ENCODE measurements around the gene GTPBP3. TPM values are rescaled to one million over a fixed set of nuclear protein-coding genes. Genes with fewer than 3 reads are reported as not detected.
"Not testable (repeated sequence)": the region's sequence is repeated elsewhere in the genome, so short reads cannot be mapped to it uniquely, and the experiment has no call there.

Gene GTPBP3
- total RNA-seq, 4 donors from 2014 or later: 15.9 to 59.4 (median 28.8) TPM

- Histone ChIP-seq H3K36me3 (peaks cover 0 to 36% (median 0%) of the 10 kb centered on the region in 3 donors), H3K4me1 (peaks cover 0 to 22% (median 7%) of the 10 kb centered on the region in 4 donors), H3K27ac (no peak overlapping the region), H3K4me3 (no peak overlapping the region), H3K9me3 (peaks cover 0 to 3% (median 0%) of the 10 kb centered on the region in 4 donors), H3K27me3 (no peaks in the 10 kb centered on the region)
- DNase-seq (ENCODE audit: low spot score in 2 of 2): no peak
- WGBS, 2 donors: 83 to 84% methylated on average over 36 to 40 of the region's 48 CpGs
- no peak for TF ChIP-seq EP300 (IDR thresholded peaks at IDR 0.05)
- no peak for TF ChIP-seq CTCF (IDR thresholded peaks at IDR 0.05)
- no peak for TF ChIP-seq POLR2A (IDR thresholded peaks at IDR 0.05)
These were observed 43.1 kb upstream of the GTPBP3 start for GRCh38 chr19:17294051-17294891.

GRCh38 chr19:17295551-17295950, 41.8 kb upstream of the GTPBP3 start:
- 97% methylated on average over 6 of the region's 6 CpGs for WGBS, 2 donors

GRCh38 chr19:17296273-17296672, 41.1 kb upstream of the GTPBP3 start:
- 61 to 64% methylated on average over 4 of the region's 4 CpGs for WGBS, 2 donors
- Histone ChIP-seq H3K36me3 (peaks cover 0 to 49% (median 0%) of the 10 kb centered on the region in 3 donors), H3K27ac (no peak overlapping the region), H3K4me3 (no peak overlapping the region), H3K9me3 (peaks cover 0 to 3% (median 0%) of the 10 kb centered on the region in 4 donors), H3K4me1 (peaks cover 0 to 17% (median 7%) of the 10 kb centered on the region in 4 donors), H3K27me3 (no peaks in the 10 kb centered on the region)
- no peak for DNase-seq (ENCODE audit: low spot score in 2 of 2)
- no peak for TF ChIP-seq POLR2A (IDR thresholded peaks at IDR 0.05)
- TF ChIP-seq CTCF (IDR thresholded peaks at IDR 0.05): no peak
- TF ChIP-seq EP300 (IDR thresholded peaks at IDR 0.05): no peak

More at GRCh38 chr19:17295551-17295950, 41.8 kb upstream of the GTPBP3 start:
- H3K4me1 ChIP-seq: peaks cover 0 to 17% (median 7%) of the 10 kb centered on the region in 4 donors
- not testable (repeated sequence) for H3K27me3 ChIP-seq; DNase-seq (ENCODE audit: low spot score in 2 of 2); H3K27ac ChIP-seq; H3K9me3 ChIP-seq; H3K4me3 ChIP-seq
- peaks cover 0 to 42% (median 0%) of the 10 kb centered on the region in 3 donors for H3K36me3 ChIP-seq

GRCh38 chr19:17296976-17297375, 40.4 kb upstream of the GTPBP3 start:
- H3K27ac ChIP-seq: no peak overlapping the region
- peaks cover 0 to 51% (median 0%) of the 10 kb centered on the region in 3 donors for H3K36me3 ChIP-seq
- TF ChIP-seq EP300 (IDR thresholded peaks at IDR 0.05) (no peak), POLR2A (IDR thresholded peaks at IDR 0.05) (no peak), CTCF (IDR thresholded peaks at IDR 0.05) (no peak)
- WGBS, 2 donors: 77 to 83% methylated on average over 6 of the region's 6 CpGs
- DNase-seq (ENCODE audit: low spot score in 2 of 2): no peak
- H3K4me3 ChIP-seq: no peak overlapping the region
- H3K27me3 ChIP-seq: no peaks in the 10 kb centered on the region
- H3K4me1 ChIP-seq: peaks cover 0 to 18% (median 6%) of the 10 kb centered on the region in 4 donors
- H3K9me3 ChIP-seq: peaks cover 0 to 3% (median 0%) of the 10 kb centered on the region in 4 donors

- Histone ChIP-seq H3K27me3 (no peaks in the 10 kb centered on the region), H3K4me3 (no peak overlapping the region), H3K36me3 (peaks cover 0 to 37% (median 0%) of the 10 kb centered on the region in 3 donors), H3K4me1 (peaks cover 0 to 36% (median 23%) of the 10 kb centered on the region in 4 donors), H3K9me3 (peaks cover 0 to 3% (median 0%) of the 10 kb centered on the region in 4 donors), H3K27ac (no peak overlapping the region)
- DNase-seq (ENCODE audit: low spot score in 2 of 2): no peak
- 94 to 97% methylated on average over 14 to 50 of the region's 51 CpGs for WGBS, 2 donors
- TF ChIP-seq POLR2A (IDR thresholded peaks at IDR 0.05) (no peak), EP300 (IDR thresholded peaks at IDR 0.05) (no peak), CTCF (IDR thresholded peaks at IDR 0.05) (no peak)
These were observed 36.2 kb upstream of the GTPBP3 start for GRCh38 chr19:17300992-17301619.

All from tibial nerve (tissue), 4 donors.